ENCODE results near the gene RBPJ. TPM values are rescaled to one million over a fixed set of nuclear protein-coding genes. Genes with fewer than 3 reads are reported as not detected.
"Not testable (repeated sequence)": the region's sequence is repeated elsewhere in the genome, so short reads cannot be mapped to it uniquely, and the experiment has no call there.

Gene RBPJ
- total RNA-seq, 1 donor from 2014 or later = 42.1 TPM

DNA sequence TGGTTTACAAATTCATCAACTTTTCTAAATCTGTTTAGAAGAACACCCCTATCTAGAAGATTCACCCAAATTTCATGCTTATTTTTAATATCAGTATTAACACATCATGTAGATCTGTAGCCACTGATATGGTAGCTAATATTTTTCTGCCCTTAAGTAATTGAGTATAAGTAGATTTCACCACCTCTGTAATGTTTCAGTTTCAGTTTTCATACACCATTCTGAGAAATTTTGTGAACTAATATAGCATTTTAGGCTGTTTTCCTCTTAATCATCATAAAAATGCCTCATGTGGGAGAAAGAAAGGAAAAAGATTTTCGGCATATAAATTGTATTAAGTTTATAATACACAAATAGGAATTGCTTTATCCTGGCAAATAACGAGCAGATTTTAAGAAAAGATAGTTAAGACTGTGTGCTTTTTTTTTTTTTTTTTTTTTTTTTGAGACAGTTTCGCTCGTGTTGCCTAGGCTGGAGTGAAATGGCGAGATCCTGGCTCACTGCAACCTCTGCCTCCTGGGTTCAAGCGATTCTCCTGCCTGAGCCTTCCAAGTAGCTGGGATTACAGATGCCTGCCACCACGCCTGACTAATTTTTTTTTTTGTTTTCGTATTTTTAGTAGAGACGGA, 21.4 kb upstream of the RBPJ start:
- DNase-seq (ENCODE audit: missing footprints) = no peak
- intact Hi-C loops (cut with DNase I) = no loop called here
- ATAC-seq = no peak

- intact Hi-C loops (cut with DNase I) = no loop called here
- no peak for ATAC-seq
- DNase-seq (ENCODE audit: missing footprints) = no peak
Observed at GRCh38 chr4:26300314-26301307, 20.2 kb upstream of the RBPJ start.

GRCh38 chr4:26302031-26302899, 18.5 kb upstream of the RBPJ start:
- ATAC-seq = peak; percentile 37
- intact Hi-C loops (cut with DNase I) = no loop called here

DNA sequence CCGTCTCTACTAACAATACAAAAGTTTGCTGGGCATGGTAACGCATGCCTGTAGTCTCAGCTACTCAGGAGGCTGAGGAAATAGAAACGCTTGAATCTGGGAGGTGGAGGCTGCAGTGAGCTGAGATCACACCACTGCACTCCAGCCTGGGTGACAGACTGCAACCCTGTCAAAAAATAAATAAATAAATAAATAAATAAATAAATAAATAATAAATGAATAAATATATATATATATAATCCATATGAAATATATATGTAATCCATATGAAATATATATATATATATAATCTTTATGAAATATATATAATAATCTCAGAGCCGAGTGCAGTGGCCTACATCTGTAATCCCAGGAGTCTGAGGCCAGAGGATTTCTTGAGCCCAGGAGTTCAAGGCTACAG, 17.8 kb upstream of the RBPJ start:
- intact Hi-C loops (cut with DNase I) = no loop called here
- ATAC-seq (no peak), DNase-seq (ENCODE audit: missing footprints) (no peak)

More at GRCh38 chr4:26302031-26302899, 18.5 kb upstream of the RBPJ start:
- DNase-seq (ENCODE audit: missing footprints) = no peak

DNA sequence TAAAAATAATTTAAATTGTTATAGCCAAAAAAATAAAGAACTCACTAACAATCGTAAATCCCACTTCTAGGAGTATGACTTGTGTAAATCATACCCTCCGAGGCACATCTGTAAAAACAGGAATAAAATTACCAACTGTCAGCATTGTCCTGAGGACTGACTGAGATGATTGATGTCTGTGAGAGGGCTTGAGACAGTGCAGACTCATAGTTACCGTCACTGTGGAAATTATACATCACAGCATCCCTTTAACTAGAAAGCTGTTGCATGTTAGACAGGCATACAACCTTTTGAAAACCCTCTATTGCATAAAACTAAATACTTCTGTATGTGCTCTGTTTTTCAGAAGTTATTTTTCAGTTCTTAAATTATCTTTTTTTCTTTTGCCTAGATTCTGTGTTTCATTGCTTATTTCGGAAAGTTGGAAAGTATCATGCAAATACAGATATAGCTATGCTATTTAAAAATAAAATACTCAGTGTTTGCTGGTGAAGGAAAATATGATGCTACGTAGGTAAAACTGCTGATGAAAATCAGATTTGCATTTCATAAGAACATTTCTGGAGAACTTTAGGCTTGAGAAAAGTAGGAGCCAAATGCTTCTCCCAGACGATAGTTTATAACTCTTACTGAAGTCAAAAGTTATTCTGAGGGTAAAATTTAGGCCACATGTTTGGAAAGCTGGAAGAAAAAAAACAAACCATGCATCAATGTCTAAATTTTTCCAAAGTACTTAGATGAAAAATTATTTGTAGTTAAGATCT, 13.6 kb upstream of the RBPJ start:
- DNase-seq (ENCODE audit: missing footprints) (no peak), ATAC-seq (no peak)
- intact Hi-C loops (cut with DNase I) = no loop called here

DNA sequence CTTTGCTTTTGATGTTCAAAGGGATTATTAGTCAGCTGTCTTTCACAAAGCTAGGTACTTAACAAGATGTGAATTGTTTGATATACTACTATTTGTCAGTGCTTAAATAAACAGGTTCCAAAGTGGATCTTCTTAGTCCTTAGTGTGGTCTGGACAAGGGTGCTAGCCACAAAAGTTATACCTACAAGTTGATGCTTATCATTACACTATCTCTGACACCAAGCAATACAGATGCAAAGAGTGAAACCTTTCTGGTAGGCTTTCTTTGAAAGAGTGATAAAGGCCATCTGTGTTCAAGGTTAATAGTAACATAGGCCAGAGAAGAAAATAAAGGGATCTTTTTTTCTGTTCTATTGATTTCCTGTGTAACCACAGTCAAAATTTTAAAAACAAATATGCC, 12.2 kb upstream of the RBPJ start:
- intact Hi-C loops (cut with DNase I) = no loop called here
- ATAC-seq = no peak
- DNase-seq (ENCODE audit: missing footprints) = no peak

- DNase-seq (ENCODE audit: missing footprints) = no peak
- ATAC-seq = no peak
- intact Hi-C loops (cut with DNase I) = no loop called here
Observed at GRCh38 chr4:26310264-26310663, 10.6 kb upstream of the RBPJ start.

DNA sequence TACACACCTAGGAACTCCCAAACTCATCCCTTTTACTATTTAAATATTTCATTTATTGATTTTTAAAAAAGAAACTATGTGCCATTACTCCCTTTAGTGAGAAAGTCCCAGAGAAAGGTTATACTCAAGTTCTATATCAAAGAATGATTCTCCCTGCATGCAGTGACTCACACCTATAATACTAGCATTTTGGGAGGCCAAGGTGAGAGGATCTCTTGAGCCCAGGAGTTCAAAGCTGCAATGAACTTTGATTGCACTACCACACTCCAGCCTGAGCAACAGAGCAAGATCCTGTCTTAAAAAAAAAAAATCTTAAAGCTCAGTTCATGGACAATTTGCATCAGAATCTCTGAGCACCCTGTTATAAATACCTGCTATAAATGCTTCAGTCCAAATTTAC, 9.2 kb upstream of the RBPJ start:
- ATAC-seq (no peak), DNase-seq (ENCODE audit: missing footprints) (no peak)
- intact Hi-C loops (cut with DNase I) = no loop called here

DNA sequence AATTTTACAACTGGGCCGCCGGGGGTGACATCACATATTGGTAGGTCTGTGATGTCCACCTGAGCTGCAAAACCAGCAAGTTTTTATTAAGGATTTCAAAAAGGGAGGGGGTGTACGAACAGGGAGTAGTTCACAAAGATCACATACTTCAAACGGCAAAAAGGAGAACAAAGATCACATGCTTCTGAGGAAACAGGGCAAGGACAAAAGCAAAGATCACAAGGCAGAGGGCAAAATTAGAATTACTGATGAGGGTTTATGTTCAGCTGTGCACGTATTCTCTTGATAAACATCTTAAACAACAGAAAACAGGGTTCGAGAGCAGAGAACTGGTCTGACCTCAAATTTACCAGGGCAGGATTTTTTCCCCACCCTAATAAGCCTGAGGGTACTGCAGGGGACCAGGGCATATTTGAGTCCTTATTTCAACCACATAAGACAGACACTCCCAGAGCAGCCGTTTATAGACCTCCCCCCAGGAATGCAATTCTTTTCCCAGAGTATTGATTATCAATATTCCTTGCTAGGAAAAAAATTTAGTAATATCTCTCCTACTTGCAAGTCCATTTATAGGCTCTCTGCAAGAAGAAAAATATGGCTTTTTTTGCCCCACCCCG, 5.4 kb upstream of the RBPJ start:
- DNase-seq (ENCODE audit: missing footprints); intact Hi-C loops (cut with DNase I); ATAC-seq: not testable (repeated sequence)

DNA sequence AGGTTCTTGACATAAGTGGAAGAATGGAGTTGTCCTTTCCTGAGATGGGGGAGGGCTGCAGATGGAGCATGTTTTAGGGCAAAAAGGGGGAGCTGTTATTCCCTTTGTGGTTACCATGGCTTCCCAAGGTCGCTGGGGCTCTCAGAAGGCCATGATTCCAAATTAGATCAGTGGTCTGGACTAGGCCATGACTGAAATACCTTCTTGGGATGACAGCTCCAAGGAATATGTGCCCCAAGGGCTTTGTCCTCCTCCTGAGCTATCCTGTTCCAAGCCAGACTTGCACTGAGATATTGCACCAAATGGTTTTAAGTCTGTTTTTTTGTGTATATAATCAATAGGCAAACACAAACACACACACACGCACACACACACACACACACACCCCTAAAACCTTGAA, 3.0 kb upstream of the RBPJ start:
- DNase-seq (ENCODE audit: missing footprints) = no peak
- ATAC-seq = no peak
- intact Hi-C loops (cut with DNase I) = no loop called here

DNA sequence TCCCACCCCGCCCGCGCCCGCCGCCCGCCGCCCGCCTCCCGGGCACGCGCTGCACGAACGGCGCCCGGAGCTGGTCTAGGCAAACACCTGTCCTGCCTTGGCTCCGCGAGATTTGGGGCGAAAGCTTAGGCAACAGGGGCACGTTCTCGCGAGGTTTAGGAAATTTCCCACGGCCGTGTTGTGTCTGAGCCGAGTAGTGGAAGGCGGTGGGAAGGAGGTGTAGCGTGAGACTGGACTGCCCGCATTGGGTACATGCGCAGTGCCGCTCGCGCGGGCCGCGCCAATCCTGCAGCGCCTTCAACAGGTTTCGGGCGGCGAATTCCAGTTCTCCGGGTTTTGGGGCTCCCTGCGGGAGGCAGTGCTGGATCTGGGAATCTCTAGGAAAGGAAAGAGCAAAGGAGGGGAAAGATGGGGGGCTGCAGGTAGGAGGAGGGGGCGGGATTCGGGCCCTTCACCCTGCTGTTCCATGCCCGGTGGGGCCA, 1.3 kb upstream of the RBPJ start:
- DNase-seq (ENCODE audit: missing footprints) (peak; percentile 98), ATAC-seq (peak; percentile 95)
- intact Hi-C loops (cut with DNase I) = no loop called here

DNA sequence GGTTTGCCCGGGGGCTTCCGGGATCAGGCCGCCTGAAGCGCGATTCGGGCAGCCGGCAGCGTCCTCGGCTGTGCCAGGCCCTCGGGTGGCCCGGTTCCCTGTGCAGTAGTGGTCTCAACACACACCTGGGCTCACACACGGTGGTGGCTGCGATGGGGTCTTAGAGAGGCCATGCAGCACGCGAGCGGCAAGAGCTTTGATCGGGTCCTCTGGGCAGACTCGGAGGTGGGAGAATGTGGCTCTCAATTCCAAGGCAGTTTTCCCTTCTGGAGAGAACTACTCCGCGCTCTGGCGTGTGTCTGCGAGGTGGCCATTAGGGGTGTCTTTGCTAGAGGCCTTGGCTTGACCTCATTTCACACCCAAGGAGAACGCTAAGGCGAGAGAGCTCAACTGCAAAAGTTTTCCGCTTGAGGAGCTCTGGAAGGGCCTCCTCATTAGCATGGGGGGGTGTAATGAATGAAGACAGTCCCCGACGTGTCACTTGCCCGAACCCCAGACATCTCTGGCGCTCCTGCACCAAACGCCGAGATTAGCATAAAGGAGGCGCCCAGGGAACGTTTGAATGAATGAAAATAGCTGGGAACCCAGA, 771 bp upstream of the RBPJ start:
- intact Hi-C loops (cut with DNase I) = loop anchor here (5.0 to 10.0 kb wide), 7 partner anchors 92 to 535 kb away; partner anchors contain the start of genes SMIM20 and TBC1D19
- peak; percentile 3 for ATAC-seq

DNA sequence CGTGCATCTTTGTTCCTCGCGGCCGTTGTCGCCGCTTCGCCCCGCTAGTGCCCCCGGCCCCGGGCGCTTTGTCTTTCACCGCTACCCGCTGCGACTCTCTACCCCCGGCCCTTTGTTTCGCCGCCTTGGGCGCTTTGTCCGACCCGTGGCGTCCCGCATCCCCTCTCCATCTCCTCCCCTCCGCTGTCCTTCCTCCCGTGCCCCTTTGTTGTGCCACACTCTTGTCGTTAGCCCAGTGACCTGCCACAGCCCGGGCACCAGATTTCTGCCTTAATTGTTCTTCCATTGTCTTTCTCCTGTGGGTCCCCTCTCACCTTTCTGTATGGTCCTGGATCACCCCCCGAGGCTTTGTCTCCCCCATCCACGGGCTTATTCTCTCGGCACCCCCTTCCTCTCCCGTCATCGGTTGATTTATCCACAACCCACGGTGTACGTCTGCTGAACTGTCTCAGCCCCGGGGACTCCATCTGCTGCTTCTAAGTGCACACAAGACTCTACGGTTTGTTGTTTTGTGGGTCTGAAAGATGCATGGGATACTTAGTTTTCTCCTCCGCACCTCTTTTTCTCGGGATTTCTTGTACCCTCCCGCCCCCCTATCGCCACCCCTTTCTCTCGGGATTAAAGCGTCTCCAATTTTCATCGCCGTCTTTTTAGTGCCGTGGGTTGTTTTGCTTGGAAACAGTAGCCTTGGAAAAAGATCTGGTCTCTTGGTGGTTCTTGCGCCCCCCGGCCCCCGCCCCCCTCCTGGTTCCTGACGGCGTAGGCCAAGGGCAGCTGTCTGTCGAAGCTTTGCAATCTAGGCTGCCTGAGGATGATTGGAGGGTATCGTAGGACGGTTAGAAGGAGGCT, 783 bp downstream of the RBPJ start:
- intact Hi-C loops (cut with DNase I) = loop anchor here (5.0 to 10.0 kb wide), 7 partner anchors 91 to 533 kb away; partner anchors contain the start of genes SMIM20 and TBC1D19

More for the DNA sequence above, 771 bp upstream of the RBPJ start:
- DNase-seq (ENCODE audit: missing footprints) = peak; percentile 74

DNA sequence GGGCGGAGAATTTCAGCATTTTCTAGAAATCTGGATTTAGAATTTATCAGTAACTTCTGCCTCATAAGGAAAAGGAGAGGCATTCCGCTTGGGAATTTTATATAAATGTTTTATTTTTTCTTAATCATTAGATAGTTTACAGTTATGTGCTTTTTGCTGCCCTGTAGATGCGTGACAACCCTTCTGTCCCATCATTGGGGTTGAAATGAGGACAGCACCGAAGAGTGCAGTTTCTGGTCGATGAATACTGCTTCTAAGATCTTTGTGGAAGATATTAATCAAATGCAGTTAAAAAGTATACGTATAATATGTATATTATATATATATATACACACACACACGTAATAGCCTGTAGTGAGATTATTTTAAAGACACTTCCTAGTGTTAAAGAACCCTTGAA, 1.5 kb downstream of the RBPJ start:
- ATAC-seq (no peak), DNase-seq (ENCODE audit: missing footprints) (no peak)
- intact Hi-C loops (cut with DNase I) = loop anchor here (5.0 to 10.0 kb wide), 7 partner anchors 90 to 532 kb away; partner anchors contain the start of genes SMIM20 and TBC1D19

More for the DNA sequence above, 783 bp downstream of the RBPJ start:
- DNase-seq (ENCODE audit: missing footprints) = no peak
- no peak for ATAC-seq

GRCh38 chr4:26323821-26324220, 3.0 kb downstream of the RBPJ start:
- intact Hi-C loops (cut with DNase I) = loop anchor here (5.0 to 10.0 kb wide), 7 partner anchors 88 to 531 kb away; partner anchors contain the start of genes SMIM20 and TBC1D19
- ATAC-seq (no peak), DNase-seq (ENCODE audit: missing footprints) (no peak)

GRCh38 chr4:26325191-26325590, 4.4 kb downstream of the RBPJ start:
- ATAC-seq (no peak), DNase-seq (ENCODE audit: missing footprints) (no peak)
- intact Hi-C loops (cut with DNase I) = loop anchor here (10.0 kb wide), 3 partner anchors 260 to 530 kb away; partner anchors contain the start of genes SMIM20 and TBC1D19
